ENCODE results near the gene ZRSR2.

GRCh38 chrX:15781961-15782699 is 8.2 kb upstream of the ZRSR2 start:
- TF ChIP-seq KDM1A (IDR thresholded peaks at IDR 0.05; ENCODE audit: borderline replicate concordance) (no peak), RB1 (IDR thresholded peaks at IDR 0.05; ENCODE audit: borderline replicate concordance) (no peak), EZH2 (IDR thresholded peaks at IDR 0.05; ENCODE audit: borderline replicate concordance, control insufficient read depth, low read depth, low read length) (no peak), CTCF (IDR thresholded peaks at IDR 0.05 in 2 of 3, conservative IDR thresholded peaks at IDR 0.05 in 1 of 3; ENCODE audit: control insufficient read depth in 2 of 3, extremely low read depth in 1 of 3, insufficient read depth in 1 of 3, low read depth in 3 of 3, low read length in 3 of 3) (peak in 2 of 3 experiments; percentile 12 to 33; a peak in 2 of 6 replicates), ETV6 (conservative IDR thresholded peaks at IDR 0.05 in 1 of 2, IDR thresholded peaks at IDR 0.05 in 1 of 2; ENCODE audit: borderline replicate concordance in 1 of 2, low read depth in 1 of 2) (peak in 1 of 2 experiments; percentile 78; a peak in 1 of 4 replicates), SP1 (IDR thresholded peaks at IDR 0.05; ENCODE audit: low read depth, low read length) (no peak), SMC3 (IDR thresholded peaks at IDR 0.05; ENCODE audit: borderline replicate concordance, low read length) (no peak), MTA2 (IDR thresholded peaks at IDR 0.05; ENCODE audit: low read depth) (no peak), MEF2A (IDR thresholded peaks at IDR 0.05; ENCODE audit: insufficient read depth, low read depth, low read length) (peak; percentile 69; the same call in 1 of the 2 replicates), POLR2A (IDR thresholded peaks at IDR 0.05; ENCODE audit: low read depth, low read length) (peak; percentile 40; the same call in 1 of the 2 replicates)
